Thoracic aorta (tissue), 2 donors: ENCODE data around the gene DYRK4. TPM values are rescaled to one million over a fixed set of nuclear protein-coding genes. Genes with fewer than 3 reads are reported as not detected.

Experiments
- ATAC-seq: fragments of 150-250 bp; one replicate; pipeline ENCODE4 v1.8.0; 2017; ENCODE audit warnings: low read depth; ENCODE audit not compliant: insufficient number of reproducible peaks, low FRiP score
- DNase-seq: peaks from one replicate; pipeline ENCODE4 v3.0.0-alpha.2; 2020; ENCODE audit warnings: low spot score
- H3K27ac ChIP-seq, 2 donors: fragments of 200-600 bp; sonication (generic); 1 replicate in 1 of 2; 2 replicates in 1 of 2; pipeline ENCODE4 v1.5.1; 2016; ENCODE audit warnings: mild to moderate bottlenecking in 2 of 2, moderate library complexity in 2 of 2
- H3K27me3 ChIP-seq: fragments of 200-600 bp; sonication (generic); replicated peaks from 2 replicates; pipeline ENCODE4 v1.6.0; 2016; ENCODE audit warnings: mild to moderate bottlenecking; ENCODE audit not compliant: insufficient read depth
- H3K36me3 ChIP-seq: fragments of 200-600 bp; sonication (generic); one replicate; pipeline ENCODE4 v1.5.1; 2016
- H3K4me1 ChIP-seq, 2 donors: fragments of 200-600 bp; sonication (generic); 1 replicate in 1 of 2; 2 replicates in 1 of 2; pipeline versions ENCODE4 v1.5.1 to v1.6.0; 2016; ENCODE audit warnings: low read depth in 2 of 2, mild to moderate bottlenecking in 1 of 2; ENCODE audit not compliant: control insufficient read depth in 1 of 2
- H3K4me3 ChIP-seq: fragments of 200-600 bp; sonication (generic); 2 replicates; pipeline ENCODE4 v1.5.1; 2016; ENCODE audit warnings: mild to moderate bottlenecking
- H3K9me3 ChIP-seq: fragments of 200-600 bp; sonication (generic); 2 replicates; pipeline ENCODE4 v1.5.1; 2016
- CTCF ChIP-seq: fragments of 200-600 bp; sonication (generic); IDR thresholded peaks from one replicate; pipeline ENCODE4 v1.5.1; 2019; ENCODE audit warnings: antibody characterized with exemption
- total RNA-seq, 2 donors: library from RNA; depleted of rRNA; stranded (reverse); fragments of >200 nt; gene quantifications; one replicate each; pipeline versions ENCODE4 v1.1.0 to v1.2.3, GENCODE V29; 2016

Gene DYRK4
- total RNA-seq, 2 donors from 2014 or later: 30.5 to 38.2 TPM

DNA sequence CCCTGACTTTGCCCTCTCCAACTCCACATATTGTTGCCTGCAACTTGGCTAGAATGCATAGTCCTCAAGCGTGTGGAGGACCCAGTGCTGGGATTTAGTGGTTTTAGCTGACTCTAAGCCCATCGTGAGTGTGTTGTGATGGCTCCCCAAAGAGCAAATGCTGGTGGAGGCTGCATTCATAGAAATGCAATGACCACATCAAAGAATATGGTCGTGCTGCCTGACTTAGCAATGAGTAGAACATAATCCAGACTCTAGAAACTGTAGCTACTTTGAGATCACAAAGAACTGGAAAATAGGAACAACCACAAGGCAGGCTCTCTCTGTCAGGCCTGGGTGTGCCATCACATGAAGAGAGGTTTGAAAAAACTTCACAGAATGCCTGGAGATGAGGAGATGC, 1.3 kb downstream of the DYRK4 start:
- ATAC-seq: no peak
- H3K27me3 ChIP-seq: no peaks in the 10 kb centered on the region
- no peak overlapping the region for H3K27ac ChIP-seq

GRCh38 chr12:4564818-4565217, 2.8 kb downstream of the DYRK4 start:
- no peaks in the 10 kb centered on the region for H3K36me3 ChIP-seq
- no peaks in the 10 kb centered on the region for H3K27me3 ChIP-seq
- ATAC-seq: no peak
- no peak overlapping the region for H3K4me3 ChIP-seq
- peaks cover 3 to 4% of the 10 kb centered on the region in 2 donors for H3K4me1 ChIP-seq
- no peak overlapping the region for H3K27ac ChIP-seq
- no peak for TF ChIP-seq CTCF
- no peaks in the 10 kb centered on the region for H3K9me3 ChIP-seq
- no peak for DNase-seq

More for the DNA sequence above, 1.3 kb downstream of the DYRK4 start:
- Histone ChIP-seq H3K9me3 (no peaks in the 10 kb centered on the region), H3K36me3 (no peaks in the 10 kb centered on the region), H3K4me1 (peaks cover 3 to 4% of the 10 kb centered on the region in 2 donors), H3K4me3 (no peak overlapping the region)
- TF ChIP-seq CTCF: no peak
- DNase-seq: no peak

DNA sequence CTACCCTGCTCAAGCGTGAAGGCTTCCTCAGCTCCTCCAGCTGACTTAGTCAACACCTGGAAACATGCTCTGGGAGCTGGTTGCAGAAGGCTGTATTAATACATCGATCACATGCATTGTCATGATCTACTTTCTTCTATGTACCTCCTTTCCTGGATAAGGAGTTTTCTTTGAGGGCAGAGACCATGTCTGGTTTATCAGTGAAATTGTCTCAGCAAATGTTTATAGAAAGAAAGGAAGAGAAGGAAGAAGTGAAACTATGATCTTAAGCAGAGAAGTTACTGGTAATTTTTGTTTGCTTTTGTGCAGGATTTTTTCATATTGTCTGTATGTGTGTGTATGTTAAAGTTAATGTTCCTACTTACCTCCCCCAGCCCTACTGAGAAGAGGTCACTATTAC, 4.5 kb downstream of the DYRK4 start:
- H3K36me3 ChIP-seq: no peaks in the 10 kb centered on the region
- ATAC-seq (no peak), DNase-seq (no peak)
- H3K27me3 ChIP-seq: no peaks in the 10 kb centered on the region
- no peak overlapping the region for H3K27ac ChIP-seq
- TF ChIP-seq CTCF: no peak
- H3K4me3 ChIP-seq: no peak overlapping the region
- no peaks in the 10 kb centered on the region for H3K9me3 ChIP-seq
- peaks cover 3 to 4% of the 10 kb centered on the region in 2 donors for H3K4me1 ChIP-seq

DNA sequence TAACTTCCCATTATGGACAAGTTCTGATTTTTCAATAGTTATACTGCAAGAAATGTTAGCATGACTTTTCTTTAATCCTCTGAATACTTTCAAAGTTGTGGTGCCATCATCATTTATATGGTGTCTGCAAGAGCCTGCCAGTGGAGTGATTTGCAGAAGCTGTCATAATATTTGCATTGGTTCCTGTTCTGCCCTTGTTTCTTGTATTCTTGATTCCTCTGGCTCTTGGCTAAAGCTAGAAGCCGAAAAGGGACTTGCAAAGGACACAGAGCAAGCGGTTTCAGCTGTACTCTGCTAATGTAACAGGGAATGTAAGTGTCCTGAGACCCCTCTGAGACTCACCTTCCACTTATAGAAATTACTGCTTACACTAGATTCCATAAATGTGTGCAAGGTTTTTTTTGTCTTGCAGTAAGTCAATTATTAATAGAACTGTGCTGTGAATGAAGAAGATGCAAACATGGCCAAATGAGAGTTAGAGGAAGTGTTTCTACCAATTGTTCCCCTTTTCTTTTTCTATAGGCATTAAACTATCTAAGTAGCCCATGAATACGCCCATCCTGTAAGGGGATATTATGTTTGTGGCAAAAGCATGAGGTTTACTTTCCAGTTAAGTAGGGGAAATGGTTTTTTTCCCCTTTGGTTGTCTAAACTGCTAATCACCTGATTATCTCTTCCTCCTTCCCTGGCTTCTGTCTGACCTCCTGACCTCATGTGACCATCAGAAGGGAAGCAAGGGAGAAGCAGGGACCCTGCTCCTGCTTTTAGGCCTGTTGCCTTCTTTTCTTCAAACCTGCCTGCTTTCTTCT, 5.3 kb downstream of the DYRK4 start:
- Histone ChIP-seq H3K36me3 (no peaks in the 10 kb centered on the region), H3K4me1 (no peaks in the 10 kb centered on the region), H3K4me3 (no peak overlapping the region), H3K9me3 (no peaks in the 10 kb centered on the region), H3K27me3 (no peaks in the 10 kb centered on the region), H3K27ac (no peak overlapping the region)
- no peak for TF ChIP-seq CTCF
- no peak for ATAC-seq
- no peak for DNase-seq

- Histone ChIP-seq H3K4me1 (no peaks in the 10 kb centered on the region), H3K27me3 (no peaks in the 10 kb centered on the region), H3K36me3 (no peaks in the 10 kb centered on the region), H3K27ac (no peak overlapping the region), H3K9me3 (no peaks in the 10 kb centered on the region), H3K4me3 (no peak overlapping the region)
- ATAC-seq: no peak
- no peak for TF ChIP-seq CTCF
- no peak for DNase-seq
These were observed 7.3 kb downstream of the DYRK4 start for GRCh38 chr12:4569261-4569660.
